Activated effector memory CD4-positive, alpha-beta T cell treated with anti-CD3 and anti-CD28 coated beads, Interleukin-2, amount 50 U/mL, for 16 hours (primary cell): ENCODE data around the gene TMEM185B.
A peak's percentile ranks its signal among the peaks of the same experiment; 100 is the strongest.
"Not testable (repeated sequence)": the region's sequence is repeated elsewhere in the genome, so short reads cannot be mapped to it uniquely, and the experiment has no call there.

Experiments used
- DNase-seq: peaks from one replicate; pipeline ENCODE4 v3.0.0-alpha.2; 2020

The TMEM185B gene

DNA sequence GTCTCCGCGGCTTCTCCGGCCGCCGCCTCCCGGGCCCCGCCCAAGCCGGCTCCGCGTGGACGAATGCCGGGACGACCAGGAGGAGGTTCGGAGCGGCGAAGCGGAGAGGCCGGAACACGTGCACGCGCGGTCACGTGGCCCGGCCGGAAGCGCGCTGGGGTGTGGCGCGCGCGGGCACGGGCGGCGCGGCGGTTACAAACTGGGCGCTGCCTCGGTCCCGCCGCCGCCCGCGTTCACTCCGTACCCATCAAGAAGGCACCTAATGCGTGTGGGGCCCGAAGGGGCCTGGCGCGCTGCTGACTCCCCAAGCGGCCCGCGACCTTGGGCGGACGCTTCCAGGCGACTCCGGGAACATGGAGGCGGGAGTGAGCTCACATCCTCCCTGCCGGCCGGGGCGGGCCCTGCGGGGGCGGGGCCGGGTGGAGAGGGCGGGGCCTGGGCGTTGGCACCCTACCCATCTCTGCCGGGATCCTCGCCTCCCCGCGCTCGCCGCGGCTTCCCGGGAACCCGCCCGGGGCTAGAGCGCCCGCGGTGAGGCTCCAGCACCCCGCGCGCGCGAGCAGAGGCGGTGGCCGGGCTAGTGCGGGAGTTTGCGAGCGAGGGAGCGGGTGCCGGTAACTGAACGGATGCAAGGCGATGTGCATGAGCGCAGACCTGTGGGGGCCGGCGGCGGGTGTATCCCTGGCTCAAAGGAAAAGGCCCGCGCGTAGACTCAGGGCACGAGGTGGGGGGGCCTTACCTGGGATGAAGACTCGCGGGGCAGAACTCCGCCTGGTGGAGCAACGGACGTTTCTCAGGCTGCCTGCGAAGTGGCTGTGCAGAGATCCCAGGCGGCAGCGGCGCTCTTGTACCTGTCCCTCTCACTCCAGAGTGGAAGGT lies at the start of gene TMEM185B:
TMEM185B (minus strand) TSS at position 367 of the 879 bp plus-strand sequence. CDS start 424 bp downstream, outside the sequence.
- DNase-seq: peak; percentile 97

DNA sequence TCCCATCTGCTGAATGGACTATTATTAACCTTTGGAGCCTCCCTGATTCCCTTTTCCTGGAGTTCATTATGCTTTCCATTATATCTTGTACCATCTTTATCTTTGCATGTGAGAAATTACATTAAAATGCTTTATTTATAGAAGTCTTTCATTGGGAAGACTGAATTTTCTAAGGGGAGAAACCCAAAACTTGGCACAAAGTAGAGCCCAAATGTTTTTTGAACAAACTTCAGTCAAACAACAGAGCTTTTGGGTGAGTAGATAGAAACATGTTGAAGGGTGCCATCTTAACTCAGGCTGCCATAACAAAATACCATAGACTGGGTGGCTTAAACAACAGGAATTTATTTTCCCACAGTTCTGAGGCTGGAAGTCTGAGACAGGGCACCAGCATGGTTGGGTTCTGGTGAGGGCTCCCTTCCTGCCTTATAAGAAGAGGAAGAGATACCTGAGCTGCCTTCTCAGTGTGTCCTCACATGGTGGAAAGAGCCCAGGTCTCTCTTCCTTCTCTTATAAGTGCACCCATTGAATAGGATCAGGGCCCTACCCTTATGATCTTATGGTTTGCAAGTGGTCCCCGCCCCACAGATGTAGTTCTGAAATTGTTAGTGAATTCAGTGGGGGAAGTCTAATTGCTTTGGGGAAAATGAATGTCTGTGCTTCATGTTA lies 48.6 kb upstream of the TMEM185B start:
- no peak for DNase-seq

DNA sequence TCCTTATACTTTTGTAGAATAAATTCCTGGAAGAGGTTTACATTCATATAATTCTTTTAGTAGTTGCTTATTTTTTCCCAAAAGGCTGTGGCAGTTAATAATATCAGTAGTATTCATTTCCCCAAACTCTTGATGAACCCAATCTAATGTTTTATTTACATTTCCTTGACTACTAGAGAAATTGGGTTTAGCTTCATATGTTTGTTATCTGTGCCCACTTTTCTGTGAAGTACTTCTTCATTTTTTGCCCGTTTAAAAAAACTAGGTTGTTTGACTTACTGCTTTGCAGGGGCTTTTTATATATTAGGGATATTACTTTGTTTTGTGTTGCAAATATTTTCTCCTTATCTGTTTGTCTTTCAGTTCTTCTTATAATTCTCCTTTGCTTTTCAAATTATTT lies 46.6 kb upstream of the TMEM185B start:
- DNase-seq: no peak

DNA sequence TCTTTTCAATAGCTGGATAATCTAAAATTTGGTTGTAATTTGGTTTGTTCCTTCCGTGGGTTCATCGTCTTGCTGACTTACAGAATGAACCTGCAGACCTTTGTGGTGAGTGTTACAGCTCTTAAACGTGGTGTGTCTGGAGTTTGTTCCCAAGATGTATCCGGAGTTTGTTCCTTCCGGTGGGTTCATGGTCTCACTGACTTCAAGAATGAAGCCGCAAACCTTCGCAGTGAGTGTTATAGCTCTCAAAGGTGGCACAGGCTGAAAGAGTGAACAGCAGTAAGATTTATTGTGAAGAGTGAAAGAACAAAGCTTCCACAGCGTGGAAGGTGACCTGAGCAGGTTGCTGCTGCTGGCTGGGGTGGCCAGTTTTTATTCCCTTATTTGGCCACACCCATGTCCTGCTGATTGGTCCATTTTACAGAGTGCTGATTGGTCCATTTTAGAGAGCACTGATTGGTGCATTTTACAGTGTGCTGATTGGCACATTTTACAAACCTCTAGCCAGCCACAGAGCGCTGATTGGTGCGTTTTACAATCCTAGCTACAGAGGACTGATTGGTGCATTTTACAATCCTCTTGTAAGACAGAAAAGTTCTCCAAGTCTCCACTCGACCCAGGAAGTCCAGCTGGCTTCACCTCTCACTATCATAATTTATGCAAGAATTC lies 46.0 kb upstream of the TMEM185B start:
- DNase-seq: no peak

DNA sequence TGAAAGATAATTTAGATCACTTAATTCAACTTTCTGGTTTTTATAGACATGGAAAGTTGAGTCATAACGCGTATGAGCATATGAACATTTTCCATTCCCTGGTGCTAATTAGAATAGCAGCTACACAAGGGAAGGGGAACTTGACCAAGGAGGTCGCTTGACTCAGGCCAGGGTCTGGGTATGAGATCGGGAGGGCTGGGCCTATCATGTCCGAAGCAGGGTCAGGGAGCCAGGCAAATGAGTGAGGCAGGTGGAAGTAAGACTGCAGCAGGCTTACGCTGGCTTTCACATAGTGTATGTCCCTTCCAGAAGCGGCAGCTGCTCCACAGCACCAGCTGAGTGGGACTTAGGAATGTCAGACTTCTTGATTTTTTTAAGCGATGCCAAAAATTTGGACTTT lies 44.1 kb upstream of the TMEM185B start:
- no peak for DNase-seq

DNA sequence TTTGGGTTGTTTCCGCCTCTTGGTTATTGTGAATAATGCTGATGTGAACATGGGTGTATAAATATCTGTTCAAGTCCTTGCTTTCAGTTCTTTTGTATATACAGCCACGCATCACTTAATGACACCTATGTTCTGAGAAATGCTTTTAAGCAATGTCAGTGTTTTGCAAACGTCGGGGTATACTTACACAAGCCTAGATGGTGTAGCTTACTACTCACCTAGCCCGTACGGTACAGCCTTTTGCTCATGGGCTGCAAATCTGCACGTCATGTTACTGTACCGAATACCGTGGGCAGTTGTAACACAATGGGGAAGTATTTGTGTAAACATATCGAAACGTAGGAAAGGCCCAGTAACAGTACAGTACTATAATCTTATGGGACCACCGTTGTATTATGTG lies 41.8 kb upstream of the TMEM185B start:
- no peak for DNase-seq

DNA sequence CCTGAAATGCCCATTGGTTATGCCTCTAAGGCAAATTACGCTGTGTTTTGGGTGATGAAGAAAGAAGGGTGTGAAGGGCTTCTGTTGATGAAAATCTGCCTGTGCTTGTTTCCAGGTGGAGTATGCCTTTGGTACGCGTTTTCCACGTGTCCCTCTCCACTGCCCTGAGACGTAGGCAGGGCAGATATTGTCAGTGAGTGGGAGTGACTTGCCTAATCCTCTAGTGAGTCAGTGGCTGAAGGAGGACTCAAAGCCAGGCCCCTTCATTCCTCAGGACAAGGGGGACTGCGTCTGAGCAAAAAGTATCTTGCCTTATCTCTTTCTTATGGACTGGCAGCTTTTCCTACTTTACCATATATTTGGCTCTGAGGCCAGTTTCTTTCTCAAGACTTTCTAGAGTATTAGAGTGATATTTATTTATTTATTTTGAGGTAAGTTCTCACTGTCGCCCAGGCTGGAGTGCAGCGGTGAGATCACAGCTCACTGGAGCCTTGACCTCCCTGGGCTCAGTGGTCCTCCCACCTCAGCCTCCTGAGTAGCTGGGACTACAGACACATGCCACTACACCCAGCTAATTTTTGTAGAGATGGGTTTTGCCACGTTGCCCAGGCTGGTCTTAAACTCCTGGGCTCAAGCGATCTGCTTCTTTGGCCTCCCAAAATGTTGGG lies 39.7 kb upstream of the TMEM185B start:
- DNase-seq: no peak

DNA sequence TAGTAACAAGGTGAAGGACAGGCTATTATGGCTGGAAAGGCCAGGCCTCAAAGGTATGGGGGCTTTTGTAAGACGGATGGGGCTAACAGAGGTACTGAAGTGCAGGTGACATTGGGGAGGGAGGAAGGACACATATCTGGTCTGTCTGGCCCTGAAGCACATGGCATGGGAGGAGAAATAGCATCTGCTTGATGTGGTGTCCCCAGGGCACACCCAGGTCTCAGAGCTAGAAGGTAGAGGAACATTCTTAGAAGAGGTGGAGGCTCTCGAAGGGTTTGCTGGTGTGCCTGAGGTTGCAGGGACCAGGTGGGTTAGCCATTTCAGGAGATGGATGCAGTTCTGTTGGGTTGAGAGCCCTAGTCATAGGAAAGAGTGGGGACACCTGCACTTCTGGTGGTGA lies 39.0 kb upstream of the TMEM185B start:
- DNase-seq: no peak

DNA sequence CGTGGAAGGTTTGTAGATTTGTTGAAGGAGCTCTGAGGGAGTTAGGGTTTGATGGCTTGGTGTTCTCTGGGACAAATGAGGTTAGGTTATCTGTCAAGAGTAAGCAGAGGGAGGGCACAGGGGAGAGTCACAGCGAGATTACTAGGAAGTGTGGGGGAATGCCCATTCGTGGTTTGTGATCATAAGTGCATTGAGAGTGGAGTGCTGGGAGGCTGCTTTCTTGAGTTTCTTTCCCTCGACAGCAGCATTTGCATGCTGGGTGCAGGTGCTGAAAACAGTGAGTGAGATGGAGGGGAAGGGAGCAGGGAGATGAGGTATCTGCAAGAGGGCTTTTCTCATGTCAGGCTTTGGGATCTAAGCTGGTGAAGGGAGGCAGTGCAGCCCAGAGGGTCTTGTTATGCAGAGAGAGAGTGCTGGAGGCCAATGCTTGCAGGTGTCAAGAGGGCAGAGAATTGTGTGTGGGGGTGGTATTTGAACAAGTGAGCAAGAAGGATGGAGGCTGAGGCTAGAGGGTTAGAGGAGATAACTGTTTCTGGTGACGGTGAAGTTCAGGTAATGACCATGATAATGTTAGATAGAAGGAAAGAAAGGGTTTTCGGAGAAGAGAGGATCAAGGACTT lies 38.3 kb upstream of the TMEM185B start:
- peak; percentile 73 for DNase-seq

DNA sequence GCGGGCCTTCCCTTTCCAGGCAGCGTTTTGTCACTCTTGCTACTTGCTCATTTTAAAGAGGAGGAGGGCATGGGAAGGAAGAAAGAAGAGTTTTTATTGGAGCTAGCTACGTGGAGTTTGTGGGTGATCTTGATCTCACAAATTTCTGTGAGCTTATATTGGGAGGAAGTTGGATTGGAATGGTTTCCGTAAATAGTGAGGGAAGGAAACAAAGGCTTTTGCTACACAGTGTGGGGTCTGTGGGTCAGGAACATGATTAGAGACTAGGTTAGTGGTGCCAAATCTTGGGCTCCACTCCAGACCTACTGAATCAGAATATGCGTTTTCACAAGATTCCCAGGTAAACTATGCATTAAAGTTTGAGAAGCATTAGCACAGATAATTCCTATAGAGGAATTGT lies 37.5 kb upstream of the TMEM185B start:
- DNase-seq: no peak

DNA sequence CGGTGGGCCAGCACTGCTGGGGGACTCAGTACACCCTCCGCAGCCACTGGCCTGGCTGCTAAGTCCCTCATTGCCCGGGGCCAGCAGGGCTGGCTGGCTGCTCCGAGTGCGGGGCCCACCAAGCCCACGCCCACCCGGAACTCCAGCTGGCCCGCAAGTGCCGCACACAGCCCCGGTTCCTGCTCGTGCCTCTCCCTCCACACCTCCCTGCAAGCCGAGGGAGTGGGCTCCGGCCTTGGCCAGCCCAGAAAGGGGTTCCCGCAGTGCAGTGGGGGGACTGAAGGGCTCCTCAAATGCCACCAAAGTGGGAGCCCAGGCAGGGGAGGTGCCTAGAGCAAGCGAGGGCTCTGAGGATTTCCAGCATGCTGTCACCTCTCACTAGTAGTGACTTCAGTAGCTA lies 36.7 kb upstream of the TMEM185B start:
- DNase-seq: not testable (repeated sequence)

DNA sequence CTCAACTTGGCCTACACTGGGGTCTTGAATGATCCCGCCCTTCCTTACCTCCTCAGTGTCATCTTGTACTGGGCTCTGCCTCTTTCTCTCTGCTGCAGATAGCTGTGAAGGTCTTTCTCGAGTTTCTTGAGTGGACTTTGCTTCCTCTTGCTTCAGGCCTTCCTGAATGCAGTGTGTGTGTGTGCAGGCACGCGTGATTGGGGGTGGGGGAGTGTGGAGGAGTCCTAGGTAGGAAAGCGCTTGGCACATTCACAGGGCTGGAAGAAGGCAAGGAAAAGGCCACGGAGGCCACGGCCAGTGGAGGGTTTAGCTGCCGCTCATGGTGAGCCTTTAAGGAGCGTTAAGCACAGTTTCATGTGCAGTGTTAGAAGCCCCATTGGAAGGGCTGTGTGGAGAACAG lies 35.0 kb upstream of the TMEM185B start:
- DNase-seq: no peak

DNA sequence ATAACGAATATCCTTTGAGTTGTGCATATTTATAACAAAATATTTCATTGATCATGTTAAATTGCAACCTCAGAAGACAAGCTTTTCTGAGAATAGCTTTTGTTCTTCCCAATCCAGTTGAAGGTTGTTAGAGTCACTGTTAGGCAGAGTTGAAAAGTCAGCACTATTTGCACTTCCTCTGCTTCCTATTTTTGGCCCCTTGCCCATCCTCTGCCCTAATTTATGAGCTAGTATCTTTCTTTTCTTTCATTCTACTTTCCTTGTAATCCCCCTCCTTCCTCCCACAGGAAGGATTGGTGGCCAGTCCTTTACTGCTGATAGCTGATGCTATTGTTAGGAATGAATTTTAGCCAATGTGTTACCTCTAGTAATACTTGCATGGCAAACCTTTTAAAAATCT lies 34.3 kb upstream of the TMEM185B start:
- no peak for DNase-seq

DNA sequence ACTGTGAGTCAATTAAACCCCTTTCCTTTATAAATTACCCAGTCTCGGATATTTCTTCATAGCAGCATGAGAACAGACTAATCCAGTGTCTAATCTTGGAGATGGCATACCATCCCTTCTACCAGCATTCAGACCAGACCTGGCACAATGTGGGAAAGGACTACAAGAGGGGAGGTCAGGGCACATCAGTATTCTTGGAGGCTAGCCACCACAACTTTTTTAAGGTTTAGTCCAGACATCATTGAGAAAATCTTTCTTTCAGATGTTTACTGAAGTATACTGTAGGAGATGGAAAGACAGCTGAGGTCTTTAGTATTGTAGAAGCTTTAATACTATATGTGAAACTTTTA lies 33.4 kb upstream of the TMEM185B start:
- DNase-seq: no peak

DNA sequence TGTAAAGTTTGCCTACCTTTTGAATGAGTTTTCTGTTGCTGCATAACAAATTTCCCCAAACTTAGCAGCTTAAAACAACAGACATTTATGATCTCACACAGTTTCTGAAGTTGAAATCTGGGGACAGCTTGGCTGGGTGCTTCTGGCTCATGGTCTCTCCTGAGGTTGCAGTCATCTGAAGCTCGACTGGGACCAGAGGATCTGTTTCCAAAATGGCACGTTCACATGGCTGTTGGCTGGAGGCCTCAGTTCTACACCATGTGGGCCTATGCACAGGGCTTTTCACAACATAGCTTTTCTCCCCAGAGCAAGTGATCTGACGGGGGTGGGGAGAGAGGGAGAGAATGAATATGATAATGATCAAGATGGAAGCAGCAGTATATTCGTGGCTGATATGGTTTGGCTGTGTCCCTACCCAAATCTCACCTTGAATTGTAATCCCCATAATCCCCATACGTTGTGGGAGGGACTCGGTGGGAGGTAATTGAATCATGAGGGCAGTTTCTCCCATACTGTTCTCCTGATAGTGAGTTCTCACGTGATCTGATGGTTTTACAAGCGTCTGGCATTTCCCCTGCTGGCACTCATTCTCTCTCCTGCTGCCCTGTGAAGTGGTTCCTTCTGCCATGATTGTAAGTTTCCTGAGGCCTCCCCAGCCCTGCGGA lies 32.9 kb upstream of the TMEM185B start:
- no peak for DNase-seq

DNA sequence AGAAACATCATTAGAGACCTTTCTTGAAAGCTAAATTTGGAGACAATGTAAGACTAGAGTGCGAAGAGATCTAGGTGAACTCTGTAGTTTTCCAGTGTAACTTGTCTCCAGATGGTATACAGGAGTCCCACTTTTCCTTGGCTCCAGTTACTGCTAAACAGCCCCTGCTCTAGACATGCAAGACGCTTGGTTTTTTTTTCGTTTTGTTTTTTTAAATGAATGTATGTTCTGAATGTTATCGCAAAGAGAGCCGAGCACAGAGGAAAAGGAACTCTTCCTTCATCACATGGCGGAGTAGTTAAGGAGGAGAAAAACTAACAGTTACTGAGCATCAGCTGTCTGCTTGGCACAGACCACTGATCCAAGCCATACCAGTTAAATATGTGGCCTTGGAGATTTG lies 31.9 kb upstream of the TMEM185B start:
- DNase-seq: no peak

DNA sequence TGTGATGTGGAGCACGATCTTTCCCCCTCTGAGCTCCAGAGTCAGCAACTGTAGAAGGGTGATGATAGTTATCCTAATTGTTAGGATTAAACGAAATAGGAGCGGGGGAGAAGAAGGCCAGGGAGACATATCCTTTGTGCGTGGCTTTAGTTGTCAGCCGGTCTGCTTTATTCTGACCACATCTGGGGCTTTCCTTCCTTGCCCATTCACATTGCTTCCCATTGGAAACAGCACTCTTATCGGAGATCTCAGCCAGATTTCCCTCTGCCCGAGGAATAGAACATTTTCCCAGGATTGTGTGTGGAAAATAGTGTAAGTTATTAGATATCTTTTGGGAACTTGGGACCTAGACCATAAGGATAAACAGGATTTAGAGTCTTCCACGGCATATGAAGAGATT lies 31.0 kb upstream of the TMEM185B start:
- DNase-seq: no peak

DNA sequence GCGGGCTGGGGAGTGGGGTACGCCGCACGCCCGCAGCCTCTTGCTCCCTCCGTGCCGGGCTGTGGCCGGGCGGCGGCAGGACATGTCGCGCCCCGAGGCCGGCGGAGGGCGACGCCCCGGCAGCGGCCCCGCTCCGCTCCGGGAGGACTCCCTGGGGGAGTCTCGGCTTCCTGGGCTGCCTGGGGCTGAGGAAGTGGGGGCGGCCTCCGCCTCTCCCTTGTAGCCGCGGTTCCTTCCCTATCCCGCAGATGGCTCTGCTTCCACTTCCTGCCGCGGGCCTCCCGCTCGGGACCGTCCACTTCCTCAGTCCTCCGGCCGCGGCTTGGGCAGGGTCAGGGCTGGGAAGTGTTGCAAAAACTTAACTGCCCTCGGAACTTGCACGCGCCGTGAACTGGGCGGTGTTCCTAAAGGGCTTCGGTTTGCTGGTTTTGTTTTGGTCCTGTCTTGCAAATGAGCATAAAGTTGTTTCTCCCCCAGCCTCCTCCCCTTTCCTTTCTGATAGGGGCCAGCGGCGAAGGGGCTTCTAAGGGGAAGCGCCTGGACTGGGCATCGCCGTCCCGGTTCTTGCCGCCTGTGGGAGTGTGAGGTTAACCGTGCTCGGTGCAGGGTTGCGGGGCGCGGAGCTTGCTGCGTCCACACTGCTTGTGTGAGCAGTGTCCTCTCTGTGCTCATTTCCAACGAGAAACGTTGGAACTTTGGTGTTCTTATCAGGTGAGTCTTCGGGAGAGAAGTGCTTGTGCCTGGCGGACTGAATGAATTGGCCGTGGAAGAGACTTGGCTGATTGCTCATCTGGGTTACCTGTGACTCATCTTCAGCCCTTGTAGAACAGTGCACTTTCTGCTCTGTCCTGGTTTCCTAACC lies 30.1 kb upstream of the TMEM185B start:
- DNase-seq: peak; percentile 81

DNA sequence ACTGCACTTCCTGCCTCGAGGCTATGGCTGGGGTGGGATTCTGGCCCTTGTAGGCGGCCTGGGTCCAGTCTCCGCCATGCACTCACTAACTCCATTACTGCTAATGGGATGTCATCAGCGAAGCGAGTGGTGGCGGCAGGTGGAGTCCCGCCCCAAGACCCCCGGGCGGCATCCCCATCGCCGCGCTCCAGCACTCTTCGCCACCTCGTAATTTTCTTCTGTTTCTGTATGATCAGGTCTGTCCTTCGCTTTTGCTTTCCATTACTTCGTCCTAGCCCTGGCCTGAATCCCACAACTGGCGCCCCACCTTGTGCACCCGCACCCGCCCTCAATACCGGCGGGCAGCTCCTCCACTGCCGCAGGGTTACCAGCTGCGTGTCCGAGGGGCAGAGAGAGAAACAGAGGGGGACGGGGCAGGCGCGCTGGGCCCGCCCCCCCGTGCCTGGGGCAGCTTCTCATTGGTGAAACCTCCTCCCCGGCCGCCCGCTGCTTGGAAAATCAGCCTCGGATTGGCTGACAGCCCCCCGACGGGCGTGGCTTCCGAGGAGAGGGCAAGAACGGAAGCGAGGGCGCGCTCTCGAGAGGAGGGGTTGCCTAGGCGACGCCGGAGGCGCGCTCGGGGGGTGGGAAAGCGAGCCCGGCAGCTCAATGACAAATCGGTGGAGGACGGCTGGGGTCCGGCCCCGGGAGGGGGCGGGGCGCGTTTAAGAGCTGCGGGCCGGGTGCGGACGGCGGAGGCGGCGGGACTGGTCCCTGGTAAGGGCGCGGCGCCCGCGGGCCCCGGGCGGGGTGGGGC lies 29.2 kb upstream of the TMEM185B start, which contains the start of gene RALB:
RALB (plus strand) TSS at position 628 of the 796 bp plus-strand sequence. CDS start 25,813 bp downstream, outside the sequence.
- peak; percentile 100 for DNase-seq

DNA sequence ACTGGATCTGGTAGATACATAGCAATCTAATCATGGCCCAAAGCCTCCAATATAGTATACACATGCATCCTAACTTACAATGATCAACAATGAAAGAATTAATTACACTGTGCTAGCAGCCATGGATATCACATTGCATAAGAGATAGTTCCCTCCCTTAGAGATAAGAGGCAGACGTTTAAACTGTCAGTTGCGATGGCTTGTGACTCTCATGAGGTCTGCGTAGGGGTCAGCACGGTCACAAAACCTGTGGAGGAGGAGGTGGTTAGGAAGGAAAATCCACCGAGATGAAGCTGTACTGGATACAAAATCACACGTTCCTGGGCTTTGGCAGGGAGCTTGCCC lies 28.7 kb upstream of the TMEM185B start:
- no peak for DNase-seq
